ENCODE data around the gene CITED1.

DNA sequence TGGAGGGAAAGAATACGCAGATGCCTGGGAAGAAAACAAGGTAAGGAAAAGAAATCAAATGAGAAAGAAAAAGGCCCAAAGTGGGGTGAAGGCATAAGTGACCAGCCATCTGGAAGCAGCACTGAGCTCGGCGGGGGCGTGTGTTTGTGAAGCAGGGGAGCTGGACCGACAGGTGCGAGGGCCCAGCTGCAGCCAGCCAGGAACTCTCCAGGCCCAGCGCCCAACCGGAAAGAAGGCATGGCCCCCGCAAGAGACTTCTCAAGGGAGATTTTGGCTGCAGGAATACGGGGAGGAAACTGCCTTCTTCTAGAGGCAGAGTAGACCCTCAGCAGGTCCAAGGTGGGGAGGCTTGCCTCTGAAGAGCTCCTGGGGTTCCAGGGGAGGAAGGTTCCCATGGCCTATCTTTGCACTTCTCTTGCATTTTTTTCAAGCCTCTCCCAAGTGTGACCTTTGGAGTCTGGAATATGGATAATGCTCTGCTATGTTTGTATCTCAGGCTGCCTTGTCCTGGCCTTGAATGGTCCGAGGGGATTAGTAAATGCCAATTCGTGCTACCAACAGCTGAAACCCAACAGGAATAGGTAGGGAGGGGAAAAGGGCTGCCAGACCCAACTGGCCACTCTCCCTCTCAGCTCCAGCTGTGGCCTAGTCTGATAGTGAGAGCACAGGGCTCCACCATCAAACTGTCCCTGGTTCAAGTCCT is 10.8 kb upstream of the CITED1 start:
- no peak for TF ChIP-seq POLR2AphosphoS5 (IDR thresholded peaks at IDR 0.05; ENCODE audit: low read depth, low read length)
- no peak for TF ChIP-seq TAF1 (IDR thresholded peaks at IDR 0.05; ENCODE audit: borderline replicate concordance, insufficient read depth, low read length)
- TF ChIP-seq, protein P1, sequence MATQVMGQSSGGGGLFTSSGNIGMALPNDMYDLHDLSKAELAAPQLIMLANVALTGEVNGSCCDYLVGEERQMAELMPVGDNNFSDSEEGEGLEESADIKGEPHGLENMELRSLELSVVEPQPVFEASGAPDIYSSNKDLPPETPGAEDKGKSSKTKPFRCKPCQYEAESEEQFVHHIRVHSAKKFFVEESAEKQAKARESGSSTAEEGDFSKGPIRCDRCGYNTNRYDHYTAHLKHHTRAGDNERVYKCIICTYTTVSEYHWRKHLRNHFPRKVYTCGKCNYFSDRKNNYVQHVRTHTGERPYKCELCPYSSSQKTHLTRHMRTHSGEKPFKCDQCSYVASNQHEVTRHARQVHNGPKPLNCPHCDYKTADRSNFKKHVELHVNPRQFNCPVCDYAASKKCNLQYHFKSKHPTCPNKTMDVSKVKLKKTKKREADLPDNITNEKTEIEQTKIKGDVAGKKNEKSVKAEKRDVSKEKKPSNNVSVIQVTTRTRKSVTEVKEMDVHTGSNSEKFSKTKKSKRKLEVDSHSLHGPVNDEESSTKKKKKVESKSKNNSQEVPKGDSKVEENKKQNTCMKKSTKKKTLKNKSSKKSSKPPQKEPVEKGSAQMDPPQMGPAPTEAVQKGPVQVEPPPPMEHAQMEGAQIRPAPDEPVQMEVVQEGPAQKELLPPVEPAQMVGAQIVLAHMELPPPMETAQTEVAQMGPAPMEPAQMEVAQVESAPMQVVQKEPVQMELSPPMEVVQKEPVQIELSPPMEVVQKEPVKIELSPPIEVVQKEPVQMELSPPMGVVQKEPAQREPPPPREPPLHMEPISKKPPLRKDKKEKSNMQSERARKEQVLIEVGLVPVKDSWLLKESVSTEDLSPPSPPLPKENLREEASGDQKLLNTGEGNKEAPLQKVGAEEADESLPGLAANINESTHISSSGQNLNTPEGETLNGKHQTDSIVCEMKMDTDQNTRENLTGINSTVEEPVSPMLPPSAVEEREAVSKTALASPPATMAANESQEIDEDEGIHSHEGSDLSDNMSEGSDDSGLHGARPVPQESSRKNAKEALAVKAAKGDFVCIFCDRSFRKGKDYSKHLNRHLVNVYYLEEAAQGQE (IDR thresholded peaks at IDR 0.05; ENCODE audit: insufficient read depth in 1 of 2, low read depth in 2 of 2, low read length in 2 of 2) = no peak

Data from PFSK-1 (cell line).